T-helper 9 cell (primary cell): ENCODE results near the gene SAMD4A.

ENCODE experiments used
- DNase-seq: peaks from one replicate; pipeline ENCODE4 v3.0.0-alpha.2; 2020

SAMD4A gene

DNA sequence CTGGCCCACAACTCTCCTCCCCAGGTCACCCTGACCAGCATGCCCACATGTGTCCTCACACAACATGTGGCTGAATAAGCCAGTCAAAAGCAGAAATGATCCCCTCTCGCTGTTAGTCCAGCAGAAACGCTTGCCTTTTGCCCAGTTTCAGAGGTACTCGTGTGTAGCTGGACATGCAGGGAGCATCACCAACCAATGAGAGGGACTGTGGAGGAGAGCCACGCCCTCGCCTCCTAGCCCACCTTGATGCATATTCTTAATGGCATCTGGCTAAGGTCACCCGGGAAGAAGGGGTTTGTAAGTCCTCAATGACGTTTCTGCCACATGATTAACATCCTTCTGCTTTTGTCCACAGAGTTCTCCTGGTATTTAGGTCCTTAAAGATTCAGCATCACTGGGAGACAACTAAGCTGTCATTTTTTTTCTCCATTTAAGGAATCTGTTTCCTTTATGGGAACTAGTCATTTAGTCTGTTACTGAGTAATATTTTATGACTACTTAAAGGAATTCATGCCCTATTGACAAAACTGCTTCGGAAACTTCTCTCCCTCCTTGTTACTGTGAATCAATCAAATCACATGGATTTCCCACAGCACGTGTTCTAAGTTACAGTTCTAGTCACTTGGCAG lies 201.7 kb downstream of the SAMD4A start:
- no peak for DNase-seq

- no peak for DNase-seq
Observed at GRCh38 chr14:54769951-54770863, 203.3 kb downstream of the SAMD4A start.

- no peak for DNase-seq
Observed at GRCh38 chr14:54771411-54772027, 204.6 kb downstream of the SAMD4A start.

GRCh38 chr14:54772451-54772881 lies 205.5 kb downstream of the SAMD4A start:
- DNase-seq = no peak

DNA sequence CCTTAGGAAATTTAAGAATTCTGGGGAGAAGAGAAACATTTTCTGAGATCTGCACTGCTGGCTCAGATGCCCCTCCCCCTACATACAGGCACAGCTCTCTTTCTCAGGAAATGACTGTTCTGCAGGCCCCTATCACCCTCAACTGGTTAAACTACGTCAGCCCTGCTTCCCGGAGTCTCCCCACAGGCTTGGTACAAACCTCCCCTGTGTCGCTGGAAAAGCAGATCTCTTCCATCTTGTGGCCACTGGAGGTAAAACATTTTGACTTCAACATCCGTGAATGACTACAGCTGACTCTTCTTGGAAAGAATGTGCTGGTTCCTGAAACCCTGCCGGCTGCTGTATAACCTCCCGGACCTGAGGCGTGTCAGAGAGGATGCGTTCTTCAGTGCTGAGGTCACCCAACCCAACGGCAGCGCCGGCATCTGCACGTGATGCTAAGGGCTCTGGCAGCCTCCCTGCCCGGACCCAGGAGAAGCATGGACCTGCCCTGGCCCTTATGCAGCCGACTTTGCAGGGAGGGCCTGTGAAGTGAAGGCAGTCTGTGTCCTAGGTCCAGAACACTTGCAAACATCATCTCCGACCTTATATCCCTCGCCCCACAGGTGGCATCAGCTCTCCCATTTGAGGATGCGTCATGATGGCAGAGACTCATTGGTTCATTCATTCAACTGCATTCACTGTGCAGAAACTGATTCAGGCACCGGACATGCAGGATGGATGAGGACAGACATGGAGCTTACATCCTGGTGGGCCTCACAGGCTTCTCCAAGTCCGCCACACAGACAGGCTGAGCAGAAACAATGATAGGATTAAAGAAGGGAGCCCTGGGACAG lies 206.5 kb downstream of the SAMD4A start:
- peak; percentile 45 for DNase-seq

DNA sequence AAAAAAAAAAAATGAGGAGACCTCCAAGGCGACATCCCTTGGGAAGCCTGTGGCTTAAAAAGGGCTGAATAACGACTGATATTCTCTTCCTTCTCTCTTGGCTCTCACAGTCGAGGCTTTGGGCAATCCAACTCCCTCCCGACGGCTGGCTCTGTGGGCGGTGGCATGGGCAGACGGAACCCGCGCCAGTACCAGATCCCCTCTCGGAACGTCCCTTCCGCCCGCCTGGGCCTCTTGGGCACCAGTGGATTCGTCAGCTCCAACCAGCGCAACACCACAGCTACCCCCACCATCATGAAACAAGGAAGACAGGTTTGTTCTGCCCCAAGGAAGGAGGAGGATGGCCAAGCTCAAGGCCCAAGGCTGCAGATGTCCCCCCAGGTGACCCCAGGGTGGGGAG lies 207.9 kb downstream of the SAMD4A start:
- DNase-seq = no peak

- no peak for DNase-seq
Observed at GRCh38 chr14:54775486-54776140, 208.7 kb downstream of the SAMD4A start.

GRCh38 chr14:54776361-54777001 lies 209.6 kb downstream of the SAMD4A start:
- peak; percentile 5 for DNase-seq

GRCh38 chr14:54777395-54777794 lies 210.5 kb downstream of the SAMD4A start:
- no peak for DNase-seq

- DNase-seq = no peak
Observed at GRCh38 chr14:54778618-54779345, 211.9 kb downstream of the SAMD4A start.

DNA sequence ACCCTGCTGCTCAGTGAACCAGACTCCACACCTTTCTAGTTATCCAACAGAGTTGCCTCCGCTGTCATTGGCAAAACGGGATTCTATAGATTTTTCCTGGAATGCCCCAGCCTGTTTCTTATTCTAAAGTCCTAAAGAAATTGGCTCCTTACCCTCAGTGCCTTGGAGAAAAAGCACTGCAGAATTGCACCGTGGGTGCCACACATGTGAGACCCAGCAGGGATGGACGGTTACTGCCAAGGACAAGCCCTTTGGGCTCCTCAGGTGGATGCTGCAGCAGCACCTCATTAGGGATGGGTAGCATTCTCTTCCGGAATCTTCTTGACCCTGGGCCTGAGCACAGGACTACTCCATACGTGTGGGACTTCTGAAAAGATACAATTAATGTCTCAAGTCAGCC lies 214.2 kb downstream of the SAMD4A start:
- no peak for DNase-seq

GRCh38 chr14:54781961-54782750 lies 215.2 kb downstream of the SAMD4A start:
- DNase-seq = no peak

GRCh38 chr14:54782751-54783659 lies 216.1 kb downstream of the SAMD4A start:
- DNase-seq = no peak

- no peak for DNase-seq
Observed at GRCh38 chr14:54783660-54784015, 216.7 kb downstream of the SAMD4A start.

- DNase-seq = no peak
Observed at GRCh38 chr14:54784060-54784459, 217.1 kb downstream of the SAMD4A start.

- no peak for DNase-seq
Observed at GRCh38 chr14:54784657-54785056, 217.7 kb downstream of the SAMD4A start.

GRCh38 chr14:54785136-54785777 lies 218.3 kb downstream of the SAMD4A start:
- no peak for DNase-seq
